Left ventricle myocardium inferior (tissue), 1 donor: ENCODE measurements around the gene AASS. TPM values are rescaled to one million over a fixed set of nuclear protein-coding genes. Genes with fewer than 3 reads are reported as not detected.

ENCODE experiments used
- DNase-seq: peaks from one replicate; pipeline ENCODE4 v3.0.0-alpha.2; 2020
- H3K27ac ChIP-seq: fragments of 200-600 bp; replicated peaks from 2 replicates; pipeline ENCODE4 v1.8.0; 2021
- H3K27me3 ChIP-seq: fragments of 200-600 bp; 2 replicates; pipeline ENCODE4 v1.8.0; 2021; ENCODE audit warnings: low read depth
- H3K36me3 ChIP-seq: fragments of 200-600 bp; 2 replicates; pipeline ENCODE4 v1.8.0; 2021
- H3K4me1 ChIP-seq: fragments of 200-600 bp; 2 replicates; pipeline ENCODE4 v1.8.0; 2021
- H3K4me3 ChIP-seq: fragments of 200-600 bp; 2 replicates; pipeline ENCODE4 v1.8.0; 2021; ENCODE audit warnings: mild to moderate bottlenecking, moderate library complexity
- H3K9me3 ChIP-seq: fragments of 200-600 bp; replicated peaks from 2 replicates; pipeline ENCODE4 v1.8.0; 2021
- intact Hi-C: fragments of 100-400 bp; cut with micrococcal nuclease; formaldehyde crosslinking; loops from one replicate; pipeline ENCODE4 v1.11.0; 2022
- total RNA-seq: library from RNA; stranded (reverse); fragmentation: NEBNext Ultra II Directional; extraction: Animal tissue kit (Norgen Biotek cat#: 25700); gene quantifications from one replicate; pipeline ENCODE4 v1.2.1, GENCODE V29; 2021
- TF ChIP-seq, protein P1 (sequence below): fragments of 200-600 bp; IDR thresholded peaks from 2 replicates; pipeline ENCODE4 v1.8.0; 2021; ENCODE audit warnings: antibody characterized with exemption, mild to moderate bottlenecking, borderline replicate concordance
- donor health status: DM: no; HTN: yes; CAD: no; lungs with severe emphysema.

AASS gene
- total RNA-seq, 1 donor from 2014 or later = 34.7 TPM

DNA sequence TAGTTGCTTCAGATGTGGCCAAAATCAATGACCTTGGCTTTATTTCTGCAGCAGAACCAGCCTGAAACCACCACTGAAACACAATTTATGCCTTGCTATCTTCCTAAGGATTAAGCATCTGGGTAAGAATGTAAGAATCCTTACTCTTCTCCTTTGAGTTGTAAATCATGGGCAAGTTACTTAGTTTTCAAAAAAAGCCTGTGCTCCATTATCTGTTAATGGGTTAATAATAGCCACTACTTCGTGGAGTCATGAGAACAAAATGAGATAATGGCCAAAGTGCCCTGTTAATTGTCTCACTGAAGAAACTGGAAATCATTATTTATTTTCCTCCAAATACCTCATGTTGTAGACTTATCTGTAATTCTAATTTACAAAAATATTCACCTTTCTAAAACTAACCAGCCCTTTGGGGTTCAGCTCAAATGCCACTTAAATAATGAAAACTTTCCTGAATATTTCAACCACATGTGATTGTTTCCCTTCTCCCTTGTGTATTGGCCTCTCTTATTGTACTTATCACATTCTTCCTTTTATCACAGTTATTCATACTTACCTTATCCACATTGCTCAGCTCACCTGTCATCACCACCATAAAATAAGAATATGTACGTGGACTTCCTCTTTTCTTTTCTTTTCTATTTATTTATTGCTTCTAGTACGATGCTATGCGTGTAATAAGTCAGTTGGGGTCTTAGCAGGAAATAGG, 2.0 kb upstream of the AASS start:
- peak overlapping the region; percentile 96 for H3K27ac ChIP-seq
- no peak for DNase-seq
- intact Hi-C loops = no loop called here
- H3K4me3 ChIP-seq = no peak overlapping the region
- H3K9me3 ChIP-seq = no peaks in the 10 kb centered on the region
- H3K27me3 ChIP-seq = no peaks in the 10 kb centered on the region
- peaks cover 42% of the 10 kb centered on the region for H3K4me1 ChIP-seq
- H3K36me3 ChIP-seq = no peaks in the 10 kb centered on the region
- TF ChIP-seq, protein P1, sequence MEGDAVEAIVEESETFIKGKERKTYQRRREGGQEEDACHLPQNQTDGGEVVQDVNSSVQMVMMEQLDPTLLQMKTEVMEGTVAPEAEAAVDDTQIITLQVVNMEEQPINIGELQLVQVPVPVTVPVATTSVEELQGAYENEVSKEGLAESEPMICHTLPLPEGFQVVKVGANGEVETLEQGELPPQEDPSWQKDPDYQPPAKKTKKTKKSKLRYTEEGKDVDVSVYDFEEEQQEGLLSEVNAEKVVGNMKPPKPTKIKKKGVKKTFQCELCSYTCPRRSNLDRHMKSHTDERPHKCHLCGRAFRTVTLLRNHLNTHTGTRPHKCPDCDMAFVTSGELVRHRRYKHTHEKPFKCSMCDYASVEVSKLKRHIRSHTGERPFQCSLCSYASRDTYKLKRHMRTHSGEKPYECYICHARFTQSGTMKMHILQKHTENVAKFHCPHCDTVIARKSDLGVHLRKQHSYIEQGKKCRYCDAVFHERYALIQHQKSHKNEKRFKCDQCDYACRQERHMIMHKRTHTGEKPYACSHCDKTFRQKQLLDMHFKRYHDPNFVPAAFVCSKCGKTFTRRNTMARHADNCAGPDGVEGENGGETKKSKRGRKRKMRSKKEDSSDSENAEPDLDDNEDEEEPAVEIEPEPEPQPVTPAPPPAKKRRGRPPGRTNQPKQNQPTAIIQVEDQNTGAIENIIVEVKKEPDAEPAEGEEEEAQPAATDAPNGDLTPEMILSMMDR = no peak

DNA sequence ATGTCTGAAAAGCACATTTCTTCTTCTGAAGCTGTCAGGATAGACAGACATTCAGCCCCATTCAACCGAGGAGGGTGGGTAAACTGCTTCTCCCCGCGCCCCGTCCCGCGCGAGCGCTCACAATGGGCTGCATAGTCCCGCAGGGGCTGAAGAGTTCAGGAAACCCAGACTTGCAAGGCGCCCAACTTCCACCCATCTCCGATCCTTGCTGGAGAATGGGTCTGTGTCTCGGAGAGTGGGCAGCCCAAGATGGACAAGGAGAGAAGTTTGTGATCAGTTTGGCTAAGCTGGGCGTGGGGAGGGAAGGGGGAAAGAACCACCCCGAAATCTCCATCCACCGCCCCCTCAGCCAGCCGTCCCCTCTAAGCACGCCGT, 686 bp downstream of the AASS start:
- peak overlapping the region; percentile 97 for H3K4me3 ChIP-seq
- H3K27me3 ChIP-seq = no peaks in the 10 kb centered on the region
- intact Hi-C loops = no loop called here
- peaks cover 44% of the 10 kb centered on the region for H3K4me1 ChIP-seq
- peak overlapping the region; percentile 96 for H3K27ac ChIP-seq
- H3K36me3 ChIP-seq = no peaks in the 10 kb centered on the region
- no peaks in the 10 kb centered on the region for H3K9me3 ChIP-seq
- TF ChIP-seq, protein P1 = no peak
- DNase-seq = peak; percentile 13

DNA sequence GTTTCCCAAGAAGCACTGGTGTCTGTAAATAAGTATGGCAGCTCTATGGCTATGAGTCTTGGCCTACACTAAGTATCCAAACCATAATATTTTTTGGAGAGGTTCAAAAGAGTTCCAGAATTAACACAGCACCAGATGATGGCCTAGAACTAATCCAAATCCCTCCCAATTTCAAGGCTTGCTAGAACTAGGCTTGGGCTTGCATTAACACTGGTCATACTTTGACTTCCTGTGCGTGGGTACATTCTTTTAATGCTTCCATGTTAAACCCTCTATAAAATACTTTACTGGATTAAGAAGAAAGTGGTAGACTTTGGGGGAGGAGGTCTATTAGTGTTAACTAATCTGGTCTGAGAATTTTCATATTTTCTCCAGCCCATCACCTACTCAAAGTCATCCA, 3.1 kb downstream of the AASS start:
- DNase-seq = no peak
- Histone ChIP-seq H3K9me3 (no peaks in the 10 kb centered on the region), H3K36me3 (no peaks in the 10 kb centered on the region), H3K27me3 (no peaks in the 10 kb centered on the region), H3K27ac (no peak overlapping the region), H3K4me3 (no peak overlapping the region), H3K4me1 (peaks cover 58% of the 10 kb centered on the region)
- intact Hi-C loops = no loop called here
- TF ChIP-seq, protein P1 = no peak

DNA sequence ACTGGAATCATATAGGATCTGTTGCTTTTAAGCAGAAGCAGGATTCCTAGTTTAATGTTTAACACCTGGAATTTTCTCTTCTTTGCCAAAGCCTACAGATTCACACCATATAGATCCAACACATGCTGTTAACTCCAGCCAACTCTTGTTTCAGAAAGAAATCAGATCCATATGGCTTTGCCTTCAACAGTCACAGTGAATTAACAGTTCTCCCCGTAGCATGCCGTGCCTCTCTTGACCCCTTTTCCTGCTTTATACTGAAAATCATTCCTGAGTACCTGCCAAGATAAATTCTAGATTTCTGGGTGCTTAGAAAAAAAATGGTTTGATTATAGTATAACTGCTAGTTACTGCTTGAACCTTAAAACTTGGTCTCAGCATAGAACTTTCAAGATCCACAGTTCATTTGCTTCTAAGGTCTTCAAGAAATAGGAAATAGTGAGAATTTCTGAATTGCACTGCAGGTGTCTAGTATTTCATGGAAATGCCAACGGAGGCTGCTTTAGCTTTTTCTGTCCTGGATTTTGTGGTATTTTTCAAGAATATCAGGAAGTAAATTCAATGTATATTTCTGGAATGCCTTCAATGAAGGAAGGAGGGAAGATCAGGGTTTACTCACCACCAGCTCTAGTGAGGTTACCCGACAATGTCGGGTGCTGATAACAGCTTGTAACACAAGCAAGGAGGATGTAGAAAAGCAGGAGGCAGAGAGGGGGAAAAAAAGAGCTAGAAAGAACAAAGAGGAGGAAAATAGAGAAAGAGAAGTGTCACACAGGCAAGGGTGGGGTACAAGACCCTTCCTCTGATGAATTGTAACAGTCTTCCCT, 6.6 kb downstream of the AASS start:
- H3K27me3 ChIP-seq = no peaks in the 10 kb centered on the region
- intact Hi-C loops = no loop called here

DNA sequence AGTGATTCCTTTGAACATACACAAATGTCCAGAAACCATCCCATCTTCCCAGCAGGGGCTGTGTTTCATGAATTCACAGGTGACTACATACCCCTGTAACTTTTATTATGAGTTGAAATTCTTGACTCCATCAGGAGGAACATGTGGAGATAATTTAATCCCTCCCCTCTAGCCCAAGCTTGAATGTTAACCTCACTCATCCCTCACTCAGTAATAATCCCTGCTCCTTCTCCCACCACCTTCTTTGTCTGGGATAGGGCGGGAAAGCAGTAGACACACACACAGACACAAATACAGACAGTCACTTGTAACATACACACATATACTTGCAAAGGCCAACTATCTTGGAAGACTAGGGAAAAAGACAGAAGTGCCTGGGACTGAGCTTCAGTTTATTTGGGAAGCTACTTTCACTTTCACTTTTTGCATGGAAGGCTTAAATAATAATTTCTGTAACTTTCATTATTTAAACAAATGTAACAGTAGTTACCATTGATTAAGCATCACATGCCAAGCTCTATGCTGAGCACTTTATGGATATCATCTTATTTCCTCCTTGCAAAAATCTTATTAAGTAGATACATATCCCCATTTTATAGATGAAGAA, 7.3 kb downstream of the AASS start:
- Histone ChIP-seq H3K4me1 (peaks cover 30% of the 10 kb centered on the region), H3K36me3 (no peaks in the 10 kb centered on the region), H3K4me3 (peak overlapping the region; percentile 57), H3K27ac (peak overlapping the region; percentile 49), H3K9me3 (no peaks in the 10 kb centered on the region), H3K27me3 (no peaks in the 10 kb centered on the region)
- no peak for DNase-seq
- intact Hi-C loops = no loop called here
- TF ChIP-seq, protein P1 = no peak

More for the DNA sequence above, 6.6 kb downstream of the AASS start:
- Histone ChIP-seq H3K4me3 (peak overlapping the region; percentile 57), H3K4me1 (peaks cover 33% of the 10 kb centered on the region), H3K27ac (peak overlapping the region; percentile 49), H3K9me3 (no peaks in the 10 kb centered on the region), H3K36me3 (no peaks in the 10 kb centered on the region)
- TF ChIP-seq, protein P1 = no peak
- no peak for DNase-seq
